Bronchial epithelial cell (primary cell): Measurements from ENCODE around the gene SELENBP1. TPM values are rescaled to one million over a fixed set of nuclear protein-coding genes. Genes with fewer than 3 reads are reported as not detected.

ENCODE experiments used
- DNase-seq: peaks from one replicate; pipeline ENCODE4 v3.0.0-alpha.2; 2010; ENCODE audit warnings: low read depth
- FAIRE-seq: peaks from 2 replicates; lab custom pipeline; 2011; peaks lifted over from hg19 to GRCh38; lab: Jason Lieb, UNC
- H3K27me3 ChIP-seq: 2 replicates; pipeline ENCODE4 v1.5.1; 2011; ENCODE audit warnings: low read length; ENCODE audit not compliant: control insufficient read depth, insufficient read depth
- H3K36me3 ChIP-seq: 2 replicates; pipeline ENCODE4 v1.5.1; 2011; ENCODE audit warnings: low read length; ENCODE audit not compliant: control insufficient read depth, insufficient read depth
- H3K4me3 ChIP-seq: 2 replicates; pipeline ENCODE4 v1.5.1; 2011; ENCODE audit warnings: mild to moderate bottlenecking, low read depth, low read length, control low read depth
- CTCF ChIP-seq: IDR thresholded peaks from 2 replicates; pipeline ENCODE4 v1.5.1; 2011; ENCODE audit warnings: mild to moderate bottlenecking, moderate library complexity, low read length, control low read depth, inconsistent platforms; ENCODE audit not compliant: insufficient read depth, severe bottlenecking
- total RNA-seq: library from RNA; depleted of rRNA; stranded (reverse); fragments of >200 nt; gene quantifications from 2 replicates; pipeline ENCODE4 v1.2.1, GENCODE V29; 2014

Gene SELENBP1
- total RNA-seq, 1 donor from 2014 or later, result 4.2 TPM

DNA sequence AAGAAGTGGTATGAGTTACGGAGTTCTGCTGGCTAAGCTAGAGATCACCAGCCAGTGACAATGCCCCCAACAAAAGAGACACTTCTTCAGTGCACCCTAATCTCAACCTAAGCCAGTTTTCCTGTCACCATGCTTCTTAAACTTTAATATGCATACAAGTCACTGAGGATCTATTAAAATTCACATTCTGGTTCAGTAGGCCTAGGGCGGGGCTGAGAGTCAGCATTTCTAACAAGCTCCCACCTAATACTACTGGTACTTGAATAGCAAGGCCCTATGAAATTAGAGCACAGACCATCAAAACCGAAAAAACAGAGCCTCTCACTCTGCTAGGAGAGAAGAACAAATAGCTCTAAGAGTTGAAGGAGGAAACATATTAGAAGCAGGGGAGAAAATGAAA is 34.8 kb upstream of the SELENBP1 start:
- Histone ChIP-seq H3K27me3 (no peaks in the 10 kb centered on the region), H3K36me3 (peaks cover 19% of the 10 kb centered on the region), H3K4me3 (no peak overlapping the region)
- DNase-seq (no peak), FAIRE-seq (no peak)
- no peak for TF ChIP-seq CTCF

DNA sequence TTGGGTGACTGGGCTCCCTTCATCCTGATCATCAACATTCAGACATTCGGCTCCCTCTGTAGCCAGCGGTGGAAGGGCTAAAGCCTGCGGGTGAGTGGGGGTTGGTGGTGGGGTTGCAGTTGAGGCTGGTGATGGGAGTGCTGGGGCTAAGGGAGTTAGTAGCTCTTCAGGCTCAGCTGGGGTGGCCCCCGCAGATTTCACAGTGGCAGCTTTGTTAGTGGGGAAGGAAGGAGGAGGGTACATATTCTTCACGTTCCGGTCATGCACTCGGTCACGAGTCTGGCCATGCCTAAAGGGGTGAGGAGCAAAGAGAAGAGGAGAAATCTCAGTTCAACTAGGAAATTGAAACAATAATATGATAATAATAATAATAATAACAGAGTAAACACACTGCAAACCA is 33.7 kb upstream of the SELENBP1 start:
- Histone ChIP-seq H3K27me3 (no peaks in the 10 kb centered on the region), H3K36me3 (peaks cover 20% of the 10 kb centered on the region), H3K4me3 (no peak overlapping the region)
- DNase-seq, result no peak
- no peak for TF ChIP-seq CTCF
- no peak for FAIRE-seq

GRCh38 chr1:151405187-151405951 is 32.9 kb upstream of the SELENBP1 start:
- H3K27me3 ChIP-seq, result no peaks in the 10 kb centered on the region
- peak; percentile 68 for FAIRE-seq
- no peak for TF ChIP-seq CTCF
- H3K4me3 ChIP-seq, result no peak overlapping the region
- no peak for DNase-seq
- H3K36me3 ChIP-seq, result peaks cover 23% of the 10 kb centered on the region

DNA sequence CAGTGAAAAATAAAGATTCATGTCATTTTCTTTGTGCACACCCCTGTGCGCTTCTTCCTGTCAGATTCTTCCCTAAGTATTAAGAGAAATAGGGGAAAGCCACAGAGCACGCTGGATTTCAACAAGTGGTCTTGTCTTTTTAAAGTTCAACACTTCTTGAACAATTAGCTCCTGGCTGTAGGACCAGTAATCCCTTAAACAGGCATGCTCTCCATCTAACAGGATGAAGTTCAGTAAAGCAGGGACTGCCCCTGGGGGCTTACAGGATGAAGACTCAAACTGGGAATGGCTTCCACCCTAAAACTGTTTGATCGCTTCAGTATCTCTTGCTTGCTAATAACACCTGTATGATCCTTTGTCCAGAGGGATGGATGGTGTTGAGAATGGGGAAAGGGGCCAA is 31.1 kb upstream of the SELENBP1 start:
- no peak overlapping the region for H3K4me3 ChIP-seq
- H3K36me3 ChIP-seq, result peaks cover 16% of the 10 kb centered on the region
- FAIRE-seq (no peak), DNase-seq (no peak)
- no peak for TF ChIP-seq CTCF
- H3K27me3 ChIP-seq, result no peaks in the 10 kb centered on the region

GRCh38 chr1:151402764-151403163 is 30.3 kb upstream of the SELENBP1 start:
- DNase-seq (no peak), FAIRE-seq (no peak)
- Histone ChIP-seq H3K27me3 (no peaks in the 10 kb centered on the region), H3K4me3 (no peak overlapping the region), H3K36me3 (peaks cover 15% of the 10 kb centered on the region)
- TF ChIP-seq CTCF, result no peak

DNA sequence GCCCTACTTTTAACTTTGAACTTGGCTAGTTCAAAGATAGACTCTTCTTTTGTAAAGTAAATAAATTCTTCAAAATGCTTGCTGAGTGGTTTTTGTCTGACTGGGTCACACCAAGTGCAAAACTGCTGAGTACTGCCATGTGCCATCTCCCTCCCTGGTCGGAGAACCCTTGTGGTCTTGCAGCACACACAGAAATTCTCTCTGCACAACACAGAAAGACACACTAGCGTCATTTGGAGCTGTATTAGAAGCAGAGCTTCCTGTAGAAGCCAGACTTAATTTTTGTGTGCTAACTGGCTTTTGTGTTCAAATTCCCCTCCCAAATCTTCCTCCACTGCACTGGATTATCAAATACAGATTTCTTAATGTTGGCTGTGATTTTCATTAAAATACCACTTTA is 29.4 kb upstream of the SELENBP1 start:
- Histone ChIP-seq H3K36me3 (peaks cover 11% of the 10 kb centered on the region), H3K4me3 (no peak overlapping the region), H3K27me3 (no peaks in the 10 kb centered on the region)
- FAIRE-seq (no peak), DNase-seq (no peak)
- no peak for TF ChIP-seq CTCF
